Naive B cell (primary cell): ENCODE results near the gene REST. TPM values are rescaled to one million over a fixed set of nuclear protein-coding genes. Genes with fewer than 3 reads are reported as not detected.
"Not testable (repeated sequence)": the region's sequence is repeated elsewhere in the genome, so short reads cannot be mapped to it uniquely, and the experiment has no call there.

Source experiments
- ATAC-seq, 2 donors: fragments of 150-1000 bp; cut with Tn5 transposase; 2 replicates each; pipeline ENCODE4 v1.10.0; 2021; ENCODE audit warnings: low read depth in 2 of 2, mild to moderate bottlenecking in 2 of 2, moderate library complexity in 2 of 2
- DNase-seq: peaks from one replicate; pipeline ENCODE4 v3.0.0; 2022
- H3K27ac Mint-ChIP-seq, 6 donors: one replicate each; pipeline ENCODE4 v1.8.0; 2020 to 2022; ENCODE audit warnings: mild to moderate bottlenecking in 6 of 6, mixed read lengths in 6 of 6, moderate library complexity in 5 of 6, inconsistent platforms in 2 of 6
- H3K27me3 Mint-ChIP-seq, 3 donors: one replicate each; pipeline ENCODE4 v1.8.0; 2021 to 2022; ENCODE audit warnings: mixed read lengths in 3 of 3, mild to moderate bottlenecking in 1 of 3
- H3K36me3 Mint-ChIP-seq, 2 donors: one replicate each; pipeline ENCODE4 v1.8.0; 2020 to 2022; ENCODE audit warnings: mixed read lengths in 2 of 2, inconsistent platforms in 1 of 2, mild to moderate bottlenecking in 1 of 2
- H3K4me1 Mint-ChIP-seq, 3 donors: one replicate each; pipeline ENCODE4 v1.8.0; 2020 to 2022; ENCODE audit warnings: mixed read lengths in 3 of 3, inconsistent platforms in 1 of 3, mild to moderate bottlenecking in 1 of 3, moderate library complexity in 1 of 3
- H3K4me3 Mint-ChIP-seq, 8 donors: one replicate each; pipeline ENCODE4 v1.8.0; 2020 to 2022; ENCODE audit warnings: mild to moderate bottlenecking in 8 of 8, mixed read lengths in 8 of 8, moderate library complexity in 8 of 8, inconsistent platforms in 2 of 8
- H3K9me3 Mint-ChIP-seq, 7 donors: one replicate each; pipeline ENCODE4 v1.8.0; 2020 to 2022; ENCODE audit warnings: mixed read lengths in 7 of 7, mild to moderate bottlenecking in 5 of 7, inconsistent platforms in 2 of 7, moderate library complexity in 1 of 7
- polyA plus RNA-seq, 6 donors: library from polyadenylated mRNA; unstranded; fragments of 300-500 nt; fragmentation: Illumina TruSeq; gene quantifications; one replicate each; pipeline ENCODE4 v1.2.3, GENCODE V29; 2021; ENCODE audit warnings: low read depth in 6 of 6

Gene REST
- polyA plus RNA-seq, 6 donors from 2014 or later = 108 to 140 (median 130) TPM

GRCh38 chr4:56884511-56884910 lies 23.2 kb upstream of the REST start:
- H3K36me3 Mint-ChIP-seq, H3K4me3 Mint-ChIP-seq: not testable (repeated sequence)

DNA sequence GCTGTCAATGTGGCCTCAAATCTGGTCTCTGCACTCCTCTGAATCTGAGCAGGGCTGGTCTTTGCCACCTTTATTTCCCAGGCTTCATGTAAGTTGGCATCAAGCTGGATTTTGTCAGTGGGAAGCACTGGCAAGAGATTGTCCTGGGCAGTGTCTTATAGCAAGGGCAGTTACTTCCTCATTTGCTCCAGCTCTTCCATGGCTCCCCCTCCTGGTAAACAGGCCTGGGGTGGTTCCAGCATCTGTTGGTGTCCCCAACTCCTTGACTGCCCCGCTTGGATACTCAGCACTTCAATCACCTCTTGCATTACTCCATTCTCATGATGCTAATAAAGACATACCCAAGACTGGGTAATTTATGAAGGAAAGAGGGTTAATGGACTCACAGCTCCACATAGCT lies 15.0 kb upstream of the REST start:
- no peak overlapping the region for H3K4me3 Mint-ChIP-seq
- peaks cover 0 to 9% (median 0%) of the 10 kb centered on the region in 7 donors for H3K9me3 Mint-ChIP-seq
- no peaks in the 10 kb centered on the region for H3K4me1 Mint-ChIP-seq
- H3K36me3 Mint-ChIP-seq = no peaks in the 10 kb centered on the region
- DNase-seq (no peak), ATAC-seq (no peak)
- no peak overlapping the region for H3K27ac Mint-ChIP-seq
- H3K27me3 Mint-ChIP-seq = peaks cover 0 to 4% (median 0%) of the 10 kb centered on the region in 3 donors

More at GRCh38 chr4:56884511-56884910, 23.2 kb upstream of the REST start:
- H3K9me3 Mint-ChIP-seq, H3K27ac Mint-ChIP-seq, H3K4me1 Mint-ChIP-seq, DNase-seq, ATAC-seq: not testable (repeated sequence)
- peaks cover 0 to 26% (median 8%) of the 10 kb centered on the region in 3 donors for H3K27me3 Mint-ChIP-seq

DNA sequence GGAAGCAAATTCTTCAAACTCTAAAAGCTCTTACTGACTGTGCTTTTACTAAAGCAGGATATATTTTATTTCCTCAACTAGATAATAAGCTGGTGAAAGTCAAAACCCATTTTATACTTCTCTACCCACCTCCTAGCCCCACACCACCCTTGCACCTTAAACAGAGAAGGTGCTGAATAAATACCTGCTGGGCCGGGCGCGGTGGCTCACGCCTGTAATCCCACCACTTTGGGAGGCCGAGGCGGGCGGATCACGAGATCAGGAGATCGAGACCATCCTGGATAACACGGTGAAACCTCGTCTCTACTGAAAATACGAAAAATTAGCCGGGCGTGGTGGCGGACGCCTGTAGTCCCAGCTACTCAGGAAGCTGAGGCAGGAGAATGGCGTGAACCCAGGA lies 9.9 kb upstream of the REST start:
- not testable (repeated sequence) for H3K4me3 Mint-ChIP-seq, ATAC-seq, H3K36me3 Mint-ChIP-seq, H3K27ac Mint-ChIP-seq, H3K27me3 Mint-ChIP-seq, H3K9me3 Mint-ChIP-seq, DNase-seq, H3K4me1 Mint-ChIP-seq

GRCh38 chr4:56900186-56900585 lies 7.5 kb upstream of the REST start:
- H3K4me1 Mint-ChIP-seq, H3K27me3 Mint-ChIP-seq, H3K36me3 Mint-ChIP-seq, H3K9me3 Mint-ChIP-seq, H3K4me3 Mint-ChIP-seq, DNase-seq, ATAC-seq, H3K27ac Mint-ChIP-seq: not testable (repeated sequence)

DNA sequence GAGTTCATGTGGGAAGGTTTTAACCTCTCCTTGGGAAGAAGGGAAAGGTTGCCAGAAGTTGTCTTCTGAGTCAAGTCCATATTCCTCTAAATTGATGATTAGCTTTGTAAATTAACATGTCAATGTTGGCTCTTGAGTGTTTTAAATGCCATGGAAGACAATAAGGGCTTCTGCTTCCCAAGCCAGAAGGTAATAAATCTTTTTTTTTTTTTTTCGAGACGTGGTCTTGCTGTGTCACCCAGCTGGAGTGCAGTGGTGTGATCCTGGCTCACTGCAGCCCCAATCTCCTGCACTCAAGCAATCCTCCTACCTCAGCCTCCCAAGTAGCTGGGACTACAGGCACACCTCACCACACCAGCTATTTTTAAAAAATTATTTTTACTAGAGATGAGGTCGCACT lies 5.0 kb upstream of the REST start:
- ATAC-seq = no peak
- H3K9me3 Mint-ChIP-seq = no peaks in the 10 kb centered on the region
- H3K27ac Mint-ChIP-seq = no peak overlapping the region

DNA sequence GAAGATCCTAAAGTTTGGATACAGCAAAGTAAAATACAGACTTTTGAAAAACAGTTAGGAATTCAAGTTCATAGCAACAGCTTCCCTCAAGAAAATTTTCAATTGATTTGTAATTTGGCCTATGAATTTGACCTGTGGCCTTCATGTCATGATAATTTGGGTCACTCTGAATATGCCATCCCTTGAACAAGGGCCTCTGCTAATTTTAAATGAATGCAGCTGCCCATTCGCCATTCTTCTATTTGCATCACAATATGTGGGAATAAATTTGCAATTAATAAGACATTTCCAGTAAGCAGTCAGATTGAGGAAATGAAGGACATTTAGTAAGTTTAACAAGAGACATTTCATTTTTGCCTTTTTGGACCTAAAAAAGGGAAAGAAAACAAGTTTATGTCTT lies 1.9 kb upstream of the REST start:
- H3K27me3 Mint-ChIP-seq = peaks cover 0 to 4% (median 0%) of the 10 kb centered on the region in 3 donors
- H3K27ac Mint-ChIP-seq = no peak overlapping the region
- H3K4me3 Mint-ChIP-seq = peak overlapping the region in 1 of 8 donors; percentile 94
- ATAC-seq (no peak), DNase-seq (no peak)
- H3K4me1 Mint-ChIP-seq = peaks cover 27 to 30% (median 28%) of the 10 kb centered on the region in 3 donors
- H3K36me3 Mint-ChIP-seq = no peaks in the 10 kb centered on the region
- no peaks in the 10 kb centered on the region for H3K9me3 Mint-ChIP-seq

More for the DNA sequence above, 5.0 kb upstream of the REST start:
- H3K4me3 Mint-ChIP-seq = no peak overlapping the region
- no peaks in the 10 kb centered on the region for H3K36me3 Mint-ChIP-seq
- peaks cover 11 to 13% (median 12%) of the 10 kb centered on the region in 3 donors for H3K4me1 Mint-ChIP-seq
- H3K27me3 Mint-ChIP-seq = peaks cover 0 to 4% (median 0%) of the 10 kb centered on the region in 3 donors
- DNase-seq = no peak

DNA sequence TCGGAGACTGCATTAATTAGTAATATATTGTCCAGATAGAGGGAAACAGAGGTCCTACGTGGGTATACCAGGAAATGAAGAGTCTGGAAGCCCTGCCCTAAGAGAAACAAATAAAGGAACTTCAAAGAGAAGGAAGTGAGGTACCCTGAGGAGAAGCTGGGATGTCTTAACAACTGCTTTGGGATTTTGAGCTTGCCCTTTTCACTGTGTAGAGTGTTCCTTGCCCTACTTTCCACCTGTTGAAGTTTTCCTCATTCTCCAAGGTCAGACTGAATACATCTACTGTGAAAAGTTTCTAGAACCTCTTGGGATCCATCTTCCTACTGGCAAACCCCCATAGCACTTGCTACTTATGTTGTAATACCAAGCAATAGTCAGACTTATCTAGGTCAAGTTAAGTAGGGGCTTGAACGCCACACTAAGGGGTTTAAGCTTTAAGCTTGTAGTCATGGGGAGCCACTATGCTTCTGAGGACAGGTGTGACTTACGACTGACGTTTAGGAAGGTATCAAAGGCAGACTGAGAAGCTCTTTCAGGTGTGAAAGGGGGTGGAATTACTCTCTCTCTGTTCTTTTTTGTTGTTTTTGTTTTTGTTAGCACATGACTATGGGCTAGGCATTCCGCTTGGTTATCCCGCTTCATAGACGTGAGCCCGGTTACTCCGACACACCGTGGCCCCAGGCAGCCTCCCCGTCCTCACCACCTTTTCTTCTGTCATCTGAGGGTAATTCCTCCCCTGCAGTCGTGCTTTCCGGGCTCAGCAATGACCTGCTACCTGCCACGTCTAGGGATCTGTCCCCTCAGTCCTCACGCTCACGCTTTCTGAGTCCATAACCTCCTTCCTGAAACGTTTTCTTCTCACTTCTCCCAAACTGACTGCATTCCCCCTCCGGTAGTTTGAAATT lies 959 bp upstream of the REST start:
- Mint-ChIP-seq H3K9me3 (no peaks in the 10 kb centered on the region), H3K27me3 (no peaks in the 10 kb centered on the region), H3K36me3 (no peaks in the 10 kb centered on the region), H3K4me1 (peaks cover 33 to 39% (median 37%) of the 10 kb centered on the region in 3 donors), H3K4me3 (peak overlapping the region; percentile 91 to 98 (median 95)), H3K27ac (peak overlapping the region; percentile 68 to 95 (median 82))
- DNase-seq (no peak), ATAC-seq (no peak)

GRCh38 chr4:56908206-56909085 lies 746 bp downstream of the REST start:
- Mint-ChIP-seq H3K27me3 (no peaks in the 10 kb centered on the region), H3K4me1 (peaks cover 35 to 57% (median 38%) of the 10 kb centered on the region in 3 donors), H3K36me3 (no peaks in the 10 kb centered on the region)

DNA sequence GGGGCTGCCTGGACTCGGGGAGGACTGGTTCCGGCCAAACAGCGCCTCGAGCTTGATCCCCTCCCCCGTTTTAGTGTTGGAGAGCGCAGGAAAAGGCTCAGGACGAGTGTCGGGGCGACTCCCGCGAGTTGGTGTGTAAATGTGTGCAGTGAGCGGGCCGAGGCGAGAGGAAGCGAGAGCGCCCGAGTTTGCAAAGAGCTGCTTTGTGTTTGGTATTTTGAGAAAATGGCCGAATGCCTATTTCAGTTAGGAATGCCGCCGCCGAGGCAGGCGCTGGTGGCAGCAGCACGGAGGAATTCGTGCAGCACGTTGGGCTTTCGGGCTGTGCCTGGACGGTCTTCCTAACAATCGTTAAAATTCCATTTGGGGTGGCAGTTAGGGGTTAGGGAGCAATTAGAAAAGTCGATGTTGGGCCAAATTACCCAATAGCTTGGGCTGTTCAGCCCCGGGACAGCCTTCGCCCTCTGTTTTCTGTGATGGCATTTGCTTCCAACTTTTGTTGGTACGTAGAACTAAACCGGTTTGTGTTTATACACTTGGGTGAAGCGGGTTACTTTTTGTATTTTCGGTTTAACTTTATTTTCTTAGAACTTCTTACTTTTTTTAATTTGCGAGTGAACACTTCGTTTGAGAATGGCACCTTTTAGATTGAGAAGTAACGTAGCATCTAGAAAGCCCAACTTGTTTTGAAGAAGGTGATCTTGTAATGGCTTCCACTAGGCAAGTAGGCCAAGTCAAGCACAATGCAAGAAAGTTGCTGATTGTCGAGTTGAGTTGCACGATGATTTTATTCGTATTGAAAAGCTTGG lies 1.6 kb downstream of the REST start:
- H3K4me1 Mint-ChIP-seq = peaks cover 36 to 59% (median 38%) of the 10 kb centered on the region in 3 donors
- H3K36me3 Mint-ChIP-seq = no peaks in the 10 kb centered on the region
- DNase-seq (peak; percentile 76), ATAC-seq (peak; percentile 44 to 52)
- peak overlapping the region; percentile 96 to 99 (median 98) for H3K4me3 Mint-ChIP-seq
- no peaks in the 10 kb centered on the region for H3K27me3 Mint-ChIP-seq
- H3K9me3 Mint-ChIP-seq = no peaks in the 10 kb centered on the region
- peak overlapping the region; percentile 90 to 98 (median 96) for H3K27ac Mint-ChIP-seq

More at GRCh38 chr4:56908206-56909085, 746 bp downstream of the REST start:
- DNase-seq (peak; percentile 81), ATAC-seq (peak; percentile 62 to 73)
- H3K27ac Mint-ChIP-seq = peak overlapping the region; percentile 57 to 98 (median 94)
- H3K9me3 Mint-ChIP-seq = no peaks in the 10 kb centered on the region
- H3K4me3 Mint-ChIP-seq = peak overlapping the region; percentile 96 to 99 (median 98)

DNA sequence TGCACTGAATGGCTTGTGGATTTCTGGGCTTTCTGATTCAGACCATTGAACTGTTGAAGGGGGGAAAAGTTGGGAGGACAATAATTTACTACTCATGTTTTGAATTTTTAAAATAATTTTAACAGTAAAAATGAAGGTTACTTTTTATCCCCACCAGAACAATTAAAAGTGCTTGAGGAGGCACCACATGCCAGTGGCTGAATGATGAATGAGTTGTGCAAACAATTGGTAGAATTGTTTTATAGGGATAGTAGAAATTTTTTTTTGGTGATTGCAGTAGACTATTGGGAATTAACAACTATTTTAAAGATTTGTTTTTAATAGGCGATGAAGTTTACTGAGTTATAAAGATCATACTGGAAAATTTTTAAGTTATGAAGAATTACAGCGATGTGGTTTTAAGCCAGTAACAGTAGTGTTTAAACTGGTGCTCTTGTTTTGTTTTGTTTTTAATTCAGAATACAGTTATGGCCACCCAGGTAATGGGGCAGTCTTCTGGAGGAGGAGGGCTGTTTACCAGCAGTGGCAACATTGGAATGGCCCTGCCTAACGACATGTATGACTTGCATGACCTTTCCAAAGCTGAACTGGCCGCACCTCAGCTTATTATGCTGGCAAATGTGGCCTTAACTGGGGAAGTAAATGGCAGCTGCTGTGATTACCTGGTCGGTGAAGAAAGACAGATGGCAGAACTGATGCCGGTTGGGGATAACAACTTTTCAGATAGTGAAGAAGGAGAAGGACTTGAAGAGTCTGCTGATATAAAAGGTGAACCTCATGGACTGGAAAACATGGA lies 2.7 kb downstream of the REST start:
- Mint-ChIP-seq H3K27ac (peak overlapping the region; percentile 49 to 98 (median 94)), H3K4me3 (peak overlapping the region; percentile 12 to 99 (median 98)), H3K4me1 (peaks cover 36 to 61% (median 38%) of the 10 kb centered on the region in 3 donors), H3K9me3 (no peaks in the 10 kb centered on the region), H3K36me3 (no peaks in the 10 kb centered on the region), H3K27me3 (no peaks in the 10 kb centered on the region)
- no peak for ATAC-seq
- no peak for DNase-seq

- Mint-ChIP-seq H3K4me3 (peak overlapping the region in 1 of 8 donors; percentile 29), H3K27ac (peak overlapping the region in 3 of 6 donors; percentile 5 to 72 (median 69)), H3K36me3 (no peaks in the 10 kb centered on the region), H3K9me3 (no peaks in the 10 kb centered on the region), H3K27me3 (no peaks in the 10 kb centered on the region), H3K4me1 (peaks cover 21 to 59% (median 32%) of the 10 kb centered on the region in 3 donors)
- no peak for ATAC-seq
- DNase-seq = no peak
Observed at GRCh38 chr4:56914336-56914735, 6.6 kb downstream of the REST start.

DNA sequence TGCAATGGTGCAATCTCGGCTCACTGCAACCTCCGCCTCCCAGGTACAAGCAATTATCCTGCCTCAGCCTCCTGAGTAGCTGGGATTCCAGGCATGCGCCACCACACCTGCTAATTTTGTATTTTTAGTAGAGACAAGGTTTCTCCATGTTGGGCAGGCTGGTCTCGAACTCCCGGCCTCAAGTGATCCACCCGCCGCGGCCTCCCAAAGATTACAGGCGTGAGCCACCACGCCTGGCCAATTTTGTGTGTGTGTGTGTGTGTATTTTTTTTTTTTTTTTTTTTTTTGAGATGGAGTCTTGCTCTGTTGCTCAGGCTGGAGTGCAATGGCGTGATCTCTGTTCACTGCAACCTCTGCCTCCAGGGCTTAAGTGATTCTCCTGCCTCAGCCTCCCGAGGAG lies 7.3 kb downstream of the REST start:
- H3K4me1 Mint-ChIP-seq = peaks cover 15 to 53% (median 27%) of the 10 kb centered on the region in 3 donors
- H3K27me3 Mint-ChIP-seq, H3K27ac Mint-ChIP-seq: not testable (repeated sequence)

More for the DNA sequence above, 7.3 kb downstream of the REST start:
- not testable (repeated sequence) for ATAC-seq, DNase-seq, H3K36me3 Mint-ChIP-seq, H3K9me3 Mint-ChIP-seq
- peak overlapping the region in 2 of 8 donors; percentile 22 to 56 for H3K4me3 Mint-ChIP-seq
